ENCODE results near the gene TAS1R2. TPM values are rescaled to one million over a fixed set of nuclear protein-coding genes. Genes with fewer than 3 reads are reported as not detected.

The TAS1R2 gene
- total RNA-seq, 2 donors from 2014 or later, result not detected

GRCh38 chr1:18819986-18820790 is 39.3 kb downstream of the TAS1R2 start:
- no peak for DNase-seq (ENCODE audit: low spot score)
- no peaks in the 10 kb centered on the region for H3K4me1 ChIP-seq (replicated peaks)
- WGBS, result 68% methylated on average over 38 of the region's 38 CpGs
- H3K27ac ChIP-seq, result no peak overlapping the region
- no peak overlapping the region for H3K4me3 ChIP-seq
- H3K27me3 ChIP-seq (replicated peaks; ENCODE audit: insufficient read depth), result no peaks in the 10 kb centered on the region
- intact Hi-C loops (cut with DNase I), result loop anchor here (1.0 kb wide), 1 partner anchor 223 kb away; no protein-coding TSS in a partner anchor
- H3K36me3 ChIP-seq, result no peaks in the 10 kb centered on the region
- TF ChIP-seq POLR2A (IDR thresholded peaks at IDR 0.05), result no peak
- no peak for TF ChIP-seq POLR2AphosphoS5 (IDR thresholded peaks at IDR 0.05)
- no peak for TF ChIP-seq CTCF (IDR thresholded peaks at IDR 0.05)
- no peaks in the 10 kb centered on the region for H3K9me3 ChIP-seq

DNA sequence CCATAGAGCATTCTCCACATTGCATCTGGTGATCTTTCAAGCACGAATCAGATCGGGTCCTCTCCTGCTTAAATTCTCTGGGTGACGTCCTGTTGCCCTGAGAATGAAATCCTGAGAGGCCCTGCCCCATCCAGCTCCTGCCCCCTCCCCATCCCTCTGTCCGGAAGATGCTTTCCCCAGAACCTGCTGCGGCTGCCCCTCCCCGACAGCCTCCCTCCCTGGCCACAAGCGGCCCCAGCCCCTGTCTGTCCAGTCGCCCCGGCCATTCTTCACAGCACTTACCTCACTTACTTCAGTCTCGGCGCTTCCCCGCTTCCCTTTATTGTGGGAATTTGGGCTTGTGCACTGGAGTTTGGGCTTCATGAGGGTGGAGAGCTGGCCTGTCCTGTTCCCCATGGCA is 40.3 kb downstream of the TAS1R2 start:
- H3K4me3 ChIP-seq, result no peak overlapping the region
- no peak for DNase-seq (ENCODE audit: low spot score)
- H3K27ac ChIP-seq, result no peak overlapping the region
- H3K36me3 ChIP-seq, result no peaks in the 10 kb centered on the region
- 45% methylated on average over 12 of the region's 12 CpGs for WGBS
- TF ChIP-seq POLR2AphosphoS5 (IDR thresholded peaks at IDR 0.05) (no peak), POLR2A (IDR thresholded peaks at IDR 0.05) (no peak), CTCF (IDR thresholded peaks at IDR 0.05) (no peak)
- H3K9me3 ChIP-seq, result no peaks in the 10 kb centered on the region
- no peaks in the 10 kb centered on the region for H3K4me1 ChIP-seq (replicated peaks)
- intact Hi-C loops (cut with DNase I), result no loop called here
- no peaks in the 10 kb centered on the region for H3K27me3 ChIP-seq (replicated peaks; ENCODE audit: insufficient read depth)

GRCh38 chr1:18817795-18818435 is 41.5 kb downstream of the TAS1R2 start:
- no peak for TF ChIP-seq POLR2AphosphoS5 (IDR thresholded peaks at IDR 0.05)
- TF ChIP-seq POLR2A (IDR thresholded peaks at IDR 0.05), result no peak
- no peak for TF ChIP-seq CTCF (IDR thresholded peaks at IDR 0.05)
- H3K36me3 ChIP-seq, result no peaks in the 10 kb centered on the region
- no peak overlapping the region for H3K4me3 ChIP-seq
- H3K9me3 ChIP-seq, result no peaks in the 10 kb centered on the region
- H3K27me3 ChIP-seq (replicated peaks; ENCODE audit: insufficient read depth), result no peaks in the 10 kb centered on the region
- no peak overlapping the region for H3K27ac ChIP-seq
- intact Hi-C loops (cut with DNase I), result no loop called here
- WGBS, result 52% methylated on average over 22 of the region's 22 CpGs
- no peaks in the 10 kb centered on the region for H3K4me1 ChIP-seq (replicated peaks)
- DNase-seq (ENCODE audit: low spot score), result no peak

DNA sequence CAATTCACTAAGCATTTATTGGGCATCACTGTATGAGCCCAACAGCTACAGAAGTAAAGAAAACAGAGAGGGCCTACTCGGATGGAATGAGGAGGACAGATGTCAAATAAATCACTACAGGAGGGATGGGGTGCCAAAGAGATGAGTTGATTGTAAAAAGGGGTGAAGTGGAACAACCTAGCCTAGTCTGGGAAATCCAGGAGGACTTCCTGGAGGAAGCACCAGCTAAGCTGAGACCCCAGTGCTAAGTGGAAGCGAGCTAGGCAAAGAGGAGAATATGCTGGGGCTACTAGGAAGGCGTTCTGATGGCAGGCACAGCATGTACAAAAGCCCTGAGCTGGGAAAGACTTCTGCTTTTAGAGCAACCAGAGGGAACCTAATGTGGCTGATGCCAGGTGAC is 42.1 kb downstream of the TAS1R2 start:
- WGBS, result 65% methylated on average over 3 of the region's 3 CpGs
- intact Hi-C loops (cut with DNase I), result no loop called here

More for the DNA sequence above, 42.1 kb downstream of the TAS1R2 start:
- no peak for DNase-seq (ENCODE audit: low spot score)
- TF ChIP-seq POLR2A (IDR thresholded peaks at IDR 0.05) (no peak), POLR2AphosphoS5 (IDR thresholded peaks at IDR 0.05) (no peak), CTCF (IDR thresholded peaks at IDR 0.05) (no peak)
- Histone ChIP-seq H3K4me1 (replicated peaks) (no peaks in the 10 kb centered on the region), H3K36me3 (no peaks in the 10 kb centered on the region), H3K27ac (no peak overlapping the region), H3K4me3 (no peak overlapping the region), H3K27me3 (replicated peaks; ENCODE audit: insufficient read depth) (no peaks in the 10 kb centered on the region), H3K9me3 (no peaks in the 10 kb centered on the region)

Measured in prostate gland (tissue), 2 donors.